SK-MEL-5 (cell line): ENCODE measurements around the gene CCDC183. TPM values are rescaled to one million over a fixed set of nuclear protein-coding genes. Genes with fewer than 3 reads are reported as not detected.
"Not testable (repeated sequence)": the region's sequence is repeated elsewhere in the genome, so short reads cannot be mapped to it uniquely, and the experiment has no call there.

ENCODE experiments used
- DNase-seq: peaks from one replicate; pipeline ENCODE4 v3.0.0-alpha.2; 2016; ENCODE audit warnings: low read depth, low spot score
- in situ Hi-C: cut with HindIII; loops from 2 replicates; pipeline ENCODE4 v1.10.0; 2016; ENCODE audit warnings: low sequenced_read_pairs, high pct_unique_total_duplicates, low pct_unique_long_range_greater_than_20kb
- polyA plus RNA-seq, 2 experiments: library from polyadenylated mRNA; depleted of rRNA; stranded (reverse); fragments of >200 nt; gene quantifications; 2 replicates each; pipeline ENCODE4 v1.2.3, GENCODE V29; 2015
- total RNA-seq: library from RNA; depleted of rRNA; stranded (reverse); fragments of >200 nt; shearing (Covaris generic); gene quantifications from 2 replicates; pipeline ENCODE4 v1.2.3, GENCODE V29; 2014; rRNA removed

Gene CCDC183
- total RNA-seq, result 0.08 and 0.42 TPM in 2 replicates
- 0.32 TPM in 1 of 2 replicates, not detected in the other for polyA plus RNA-seq (2015; cell fraction: cytosol; rRNA removed)
- polyA plus RNA-seq (2015; cell fraction: nucleus; rRNA removed), result 2.2 TPM in 1 of 2 replicates, not detected in the other

DNA sequence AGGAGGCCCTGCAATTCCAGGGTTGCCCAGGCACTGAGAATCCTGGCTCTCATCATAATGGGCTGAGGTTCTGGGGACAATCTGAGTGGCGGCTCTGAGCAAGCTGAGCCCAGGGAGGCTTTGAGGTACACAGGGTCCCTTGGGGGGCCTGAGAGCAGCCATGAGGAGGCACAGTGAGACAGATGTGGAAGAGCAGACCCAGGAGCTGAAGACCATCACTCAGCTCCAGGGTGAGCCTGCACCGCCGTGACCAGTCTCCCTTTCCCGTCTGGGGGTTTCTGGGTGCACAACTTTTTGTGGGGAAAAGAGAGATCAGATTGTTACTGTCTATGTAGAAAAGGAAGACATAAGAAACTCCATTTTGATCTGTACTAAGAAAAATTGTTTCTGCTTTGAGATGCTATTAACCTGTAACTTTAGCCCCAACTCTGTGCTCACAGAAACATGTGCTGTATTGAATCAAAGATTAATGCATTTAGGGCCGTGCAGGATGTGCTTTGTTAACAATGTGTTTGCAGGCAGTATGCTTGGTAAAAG lies at the start of gene CCDC183:
TSS of gene CCDC183 (plus strand) at position 101 of the 537 bp plus-strand sequence. CDS start at position 161, 60 bp downstream.
- DNase-seq, result no peak
- in situ Hi-C loops, result no loop called here

- in situ Hi-C loops, result no loop called here
- DNase-seq, result no peak
Measured at GRCh38 chr9:136746621-136747020, 49.5 kb upstream of the CCDC183 start.

- in situ Hi-C loops, result no loop called here
Measured at GRCh38 chr9:136747161-136748060, 48.7 kb upstream of the CCDC183 start.

DNA sequence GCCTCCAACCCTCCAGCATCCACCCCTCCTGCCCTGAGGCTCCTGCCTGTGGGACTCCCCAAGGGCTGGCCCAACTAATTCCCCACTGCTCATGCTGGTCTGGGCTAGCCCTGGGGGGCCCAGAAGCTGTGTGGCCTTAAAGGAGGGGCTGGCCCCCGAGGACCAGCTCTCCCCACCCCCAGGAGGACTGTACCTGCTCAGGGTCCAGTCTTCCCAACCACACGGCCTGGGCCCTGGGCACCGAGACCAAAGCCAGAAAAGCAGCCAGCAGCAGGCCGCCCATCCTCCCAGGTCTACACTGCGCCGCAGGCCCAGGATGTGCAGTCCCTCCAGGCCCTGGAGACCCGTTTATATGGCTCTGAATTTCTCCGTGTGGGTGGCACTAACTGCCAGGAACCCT lies 47.9 kb upstream of the CCDC183 start, which contains the start of gene LCN6:
TSS of gene LCN6 (minus strand) at position 325 of the 400 bp plus-strand sequence. CDS start at position 283, 42 bp downstream.
- DNase-seq, result no peak
- in situ Hi-C loops, result no loop called here

More at GRCh38 chr9:136747161-136748060, 48.7 kb upstream of the CCDC183 start:
- no peak for DNase-seq

DNA sequence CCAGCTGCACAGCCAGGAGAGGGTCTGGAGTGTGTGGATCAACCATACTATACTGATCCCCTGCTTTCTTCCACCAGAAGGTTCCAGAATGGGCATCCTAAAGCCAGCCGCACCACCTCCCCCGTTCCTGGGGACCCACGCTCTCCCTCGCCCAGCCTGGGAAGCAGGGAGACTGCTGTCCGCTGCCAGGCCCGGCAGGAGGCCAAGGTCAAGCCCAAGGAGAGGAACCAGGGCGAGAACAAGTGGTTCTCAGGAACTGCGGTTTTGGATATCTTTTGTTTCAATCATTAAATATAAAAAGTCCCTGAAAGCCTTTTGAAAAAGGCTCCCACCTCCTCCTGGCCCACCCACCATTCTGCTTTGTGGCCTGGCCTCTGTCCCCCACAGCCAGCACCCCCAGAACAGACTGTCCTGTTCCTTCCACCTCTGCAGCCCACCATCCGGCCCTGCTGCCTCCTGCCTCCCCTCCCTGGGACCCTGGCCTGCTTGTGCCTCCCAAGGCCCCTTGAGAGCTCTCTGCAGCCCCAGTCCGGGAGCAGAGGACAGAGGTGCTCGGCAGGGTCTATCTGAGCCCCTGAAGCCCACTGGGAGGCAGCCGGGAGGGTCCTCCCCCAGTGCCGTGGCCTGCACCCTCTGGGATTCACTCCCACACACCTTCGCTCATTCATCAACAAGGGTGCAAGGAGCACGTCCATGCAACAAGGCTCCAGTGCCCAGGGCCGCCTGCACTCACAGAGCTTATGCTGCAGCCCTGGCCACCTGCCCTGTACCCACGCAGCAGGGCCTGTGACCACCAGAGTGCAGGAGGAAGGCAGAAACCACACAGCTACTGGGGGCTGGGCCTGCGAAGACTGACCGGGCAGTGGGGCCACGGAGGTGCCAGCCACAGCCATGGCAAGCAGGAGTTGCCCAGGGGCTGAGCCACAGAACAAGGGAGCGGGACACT lies 47.2 kb upstream of the CCDC183 start:
- no peak for DNase-seq
- in situ Hi-C loops, result no loop called here

DNA sequence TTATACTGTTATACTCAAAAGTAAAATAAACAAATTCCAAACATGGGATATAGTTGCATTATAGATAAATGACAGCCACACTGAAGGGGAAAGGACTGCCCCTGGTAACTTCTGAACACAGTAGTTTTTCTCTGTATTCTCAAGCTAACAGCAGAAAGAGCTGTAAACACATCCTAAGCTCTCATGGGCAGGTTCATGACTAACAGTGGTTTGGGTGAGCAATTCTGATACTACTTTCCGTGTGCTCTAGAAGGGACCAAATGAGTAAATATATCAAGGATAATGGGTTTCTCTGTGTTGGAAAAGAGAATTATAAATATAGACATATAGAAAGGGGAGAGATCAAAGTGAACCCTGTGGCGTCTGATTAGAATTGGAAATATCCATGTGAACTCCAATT lies 45.6 kb upstream of the CCDC183 start:
- in situ Hi-C loops, result no loop called here
- no peak for DNase-seq

DNA sequence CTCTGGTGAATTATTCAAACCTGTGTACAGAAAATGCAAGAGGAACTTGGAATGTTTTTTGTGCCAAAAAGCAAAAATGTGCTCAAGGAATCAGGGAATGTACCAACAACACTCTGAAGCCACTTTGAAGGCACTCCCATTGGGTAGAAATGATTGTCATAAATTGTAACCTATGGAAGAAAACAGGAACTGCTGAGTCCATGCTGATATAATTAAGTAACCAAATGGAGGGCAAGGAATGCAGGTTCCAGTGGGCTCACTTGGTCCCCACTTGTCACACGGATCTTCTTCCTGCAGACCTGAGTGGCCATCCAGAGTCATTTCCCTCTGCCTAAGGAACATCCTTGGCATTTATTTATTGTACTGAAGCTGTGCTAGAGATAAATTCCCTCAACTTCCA lies 44.9 kb upstream of the CCDC183 start:
- in situ Hi-C loops, result no loop called here
- DNase-seq, result no peak

DNA sequence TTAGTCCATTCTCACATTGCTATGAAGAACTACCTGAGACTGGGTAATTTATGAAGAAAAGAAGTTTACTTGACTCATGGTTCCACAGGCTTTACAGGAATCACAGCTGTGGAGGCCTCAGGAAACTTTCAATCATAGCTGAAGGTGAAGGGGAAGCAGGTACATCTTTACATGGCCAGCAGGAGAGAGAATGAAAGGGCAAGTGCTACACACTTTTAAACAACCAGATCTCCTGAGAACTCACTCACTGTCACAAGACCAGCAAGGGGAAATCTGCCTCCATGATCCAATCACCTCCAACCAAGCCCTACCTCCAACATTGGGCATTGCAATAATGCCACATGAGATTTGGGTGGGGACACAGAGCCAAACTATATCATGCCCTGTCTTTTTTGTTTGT lies 44.3 kb upstream of the CCDC183 start:
- in situ Hi-C loops, result no loop called here

GRCh38 chr9:136753371-136754058 lies 42.6 kb upstream of the CCDC183 start:
- DNase-seq, result no peak
- in situ Hi-C loops, result no loop called here

More for the DNA sequence above, 44.3 kb upstream of the CCDC183 start:
- DNase-seq, result no peak

GRCh38 chr9:136754059-136754572 lies 42.0 kb upstream of the CCDC183 start:
- in situ Hi-C loops, result no loop called here
- no peak for DNase-seq

DNA sequence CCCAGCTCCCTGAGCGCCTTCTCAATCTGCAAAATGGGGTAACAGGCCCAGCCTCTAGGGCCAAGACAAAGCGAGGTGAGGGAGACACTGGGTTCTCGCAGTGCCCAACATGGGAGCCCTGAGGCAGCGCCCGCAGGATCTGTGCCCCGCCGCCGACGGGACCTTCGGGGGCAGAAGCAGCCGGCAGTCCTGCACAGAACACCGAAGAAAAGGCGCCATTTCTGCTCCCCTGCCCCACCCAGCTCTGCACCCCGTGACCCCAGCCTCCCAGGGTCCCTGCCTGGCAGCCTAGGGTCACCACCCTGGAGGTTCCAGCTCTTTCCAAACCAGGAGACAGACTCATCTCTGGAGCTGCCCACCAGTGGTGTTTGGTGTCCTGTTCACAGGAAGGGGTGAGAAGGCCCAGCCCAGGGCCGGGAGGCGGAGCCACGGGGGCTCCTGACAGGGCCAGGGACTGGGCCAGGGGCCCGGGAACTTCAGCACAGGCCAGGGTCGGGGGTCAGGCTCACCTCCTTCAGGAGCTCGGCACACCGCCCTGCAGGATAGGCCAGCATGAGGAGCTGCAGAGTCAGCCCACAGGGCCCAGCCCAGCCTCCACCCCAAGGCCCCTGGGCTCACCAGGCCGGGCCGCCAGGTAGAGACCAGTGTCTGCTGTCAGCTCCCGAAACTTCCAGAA lies 41.4 kb upstream of the CCDC183 start:
- in situ Hi-C loops, result no loop called here

DNA sequence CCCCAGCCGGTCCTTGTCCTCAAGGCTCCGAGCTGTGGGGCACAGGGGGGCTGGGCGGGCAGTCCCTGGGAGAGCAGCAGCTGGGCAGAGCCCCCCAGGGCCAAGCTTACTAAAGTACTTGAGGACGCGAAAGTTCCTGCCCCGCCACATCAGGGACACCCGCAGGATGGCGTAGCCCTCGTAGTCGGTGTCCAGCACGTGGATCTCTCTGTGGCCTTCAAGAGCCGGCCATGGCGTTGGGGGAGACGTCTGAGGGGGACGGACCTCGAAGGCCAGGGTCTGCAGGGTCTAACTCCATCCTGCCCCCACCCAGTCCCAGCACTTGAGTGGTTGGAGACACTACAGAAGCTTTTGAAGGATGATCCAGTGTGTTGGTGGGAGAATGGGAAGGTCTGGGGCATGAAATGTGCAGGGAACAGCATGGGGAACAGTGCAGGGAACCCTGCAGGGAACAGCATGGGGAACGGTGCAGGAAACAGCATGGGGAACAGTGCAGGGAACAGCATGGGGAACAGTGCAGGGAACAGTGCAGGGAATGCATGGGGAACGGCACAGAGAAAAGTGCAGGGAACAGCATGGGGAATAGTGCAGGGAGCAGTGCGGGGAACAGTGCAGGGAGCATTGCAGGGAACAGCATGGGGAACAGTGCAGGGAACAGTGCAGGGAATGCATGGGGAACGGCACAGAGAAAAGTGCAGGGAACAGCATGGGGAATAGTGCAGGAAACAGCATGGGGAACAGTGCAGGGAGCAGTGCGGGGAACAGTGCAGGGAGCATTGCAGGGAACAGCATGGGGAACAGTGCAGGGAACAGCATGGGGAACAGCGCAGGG lies 40.6 kb upstream of the CCDC183 start:
- DNase-seq, in situ Hi-C loops: not testable (repeated sequence)

More for the DNA sequence above, 41.4 kb upstream of the CCDC183 start:
- DNase-seq, result no peak

- no peak for DNase-seq
- in situ Hi-C loops, result no loop called here
Measured at GRCh38 chr9:136756134-136756438, 40.1 kb upstream of the CCDC183 start.

DNA sequence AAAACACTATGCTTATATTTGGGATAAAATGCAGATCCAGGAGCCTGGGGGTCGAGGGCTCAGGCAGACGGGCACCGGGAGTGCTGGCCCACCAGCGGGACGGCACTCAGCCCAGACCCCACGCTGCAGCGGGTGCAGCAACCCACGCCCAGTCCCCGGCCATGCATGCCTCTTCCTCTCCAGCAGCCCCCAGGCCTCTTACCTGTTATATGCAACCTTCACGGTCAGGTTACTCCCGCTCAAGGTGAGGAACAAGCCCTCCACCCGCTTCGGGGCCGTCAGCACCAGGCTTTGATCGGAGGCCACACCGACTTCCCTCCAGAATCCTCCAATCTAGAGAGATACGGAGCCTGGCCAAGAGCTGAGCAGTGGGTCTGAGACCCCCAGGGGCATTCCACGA lies 39.3 kb upstream of the CCDC183 start:
- in situ Hi-C loops, result no loop called here
- no peak for DNase-seq

- in situ Hi-C loops, result no loop called here
- no peak for DNase-seq
Measured at GRCh38 chr9:136757328-136757727, 38.8 kb upstream of the CCDC183 start.

DNA sequence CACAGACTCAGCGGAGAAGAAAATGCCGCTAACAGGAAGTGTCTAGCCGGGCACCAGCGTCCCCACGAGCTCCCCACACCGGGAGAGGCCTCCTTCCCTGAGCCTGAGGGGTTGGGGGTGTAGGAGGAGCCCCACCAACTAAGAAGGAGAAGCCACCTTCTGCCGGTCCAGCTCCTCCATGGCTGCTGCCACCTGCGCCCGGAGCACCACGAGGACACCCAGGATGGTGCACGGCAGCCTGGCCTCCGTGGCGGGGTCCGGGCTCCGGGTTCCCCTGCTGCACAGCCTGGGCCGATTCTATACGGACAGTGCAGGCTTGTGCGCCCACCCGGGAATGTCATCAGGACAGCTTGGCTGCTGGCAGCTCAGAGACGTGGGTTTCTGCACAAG lies 38.4 kb upstream of the CCDC183 start:
- DNase-seq, result no peak
- in situ Hi-C loops, result no loop called here
